Right atrium auricular region (tissue), 2 donors: ENCODE data around the gene LAYN. TPM values are rescaled to one million over a fixed set of nuclear protein-coding genes. Genes with fewer than 3 reads are reported as not detected.

ENCODE experiments used
- DNase-seq: peaks from one replicate; pipeline ENCODE4 v3.0.0-alpha.2; 2019; ENCODE audit warnings: low spot score
- H3K27ac ChIP-seq, 2 donors: fragments of 200-600 bp; sonication (generic); 1 replicate in 1 of 2; 2 replicates in 1 of 2; pipeline ENCODE4 v1.5.1; 2016 to 2019
- H3K27me3 ChIP-seq, 2 donors: fragments of 200-600 bp; sonication (generic); one replicate each; pipeline versions ENCODE4 v1.5.1 to v1.6.0; 2017 to 2019
- H3K36me3 ChIP-seq: fragments of 200-600 bp; sonication (generic); one replicate; pipeline ENCODE4 v1.5.1; 2016
- H3K4me1 ChIP-seq, 2 donors: fragments of 200-600 bp; sonication (generic); one replicate each; pipeline versions ENCODE4 v1.5.1 to v1.6.0; 2017 to 2019
- H3K4me3 ChIP-seq, 2 donors: fragments of 200-600 bp; sonication (generic); 1 replicate in 1 of 2; 2 replicates in 1 of 2; pipeline ENCODE4 v1.5.1; 2017 to 2019; ENCODE audit warnings: mild to moderate bottlenecking in 1 of 2, moderate library complexity in 1 of 2
- H3K9me3 ChIP-seq, 2 donors: fragments of 200-600 bp; sonication (generic); one replicate each; pipeline ENCODE4 v1.5.1; 2019
- total RNA-seq, 2 donors: library from RNA; depleted of rRNA; stranded (reverse); fragments of >200 nt; gene quantifications; one replicate each; pipeline ENCODE4 v1.1.0, GENCODE V29; 2016
- TF ChIP-seq, protein P1 (sequence below), 2 donors: fragments of 200-600 bp; sonication (generic); IDR thresholded peaks; one replicate each; pipeline ENCODE4 v1.5.1; 2019; ENCODE audit warnings: antibody characterized with exemption in 2 of 2

The LAYN gene
- total RNA-seq, 2 donors from 2014 or later: 5.9 to 12.3 TPM

GRCh38 chr11:111598148-111598547 lies 57.6 kb downstream of the LAYN start:
- H3K4me1 ChIP-seq: peaks cover 0 to 15% of the 10 kb centered on the region in 2 donors
- no peaks in the 10 kb centered on the region for H3K9me3 ChIP-seq
- H3K36me3 ChIP-seq: no peaks in the 10 kb centered on the region
- no peaks in the 10 kb centered on the region for H3K27me3 ChIP-seq
- TF ChIP-seq, protein P1, sequence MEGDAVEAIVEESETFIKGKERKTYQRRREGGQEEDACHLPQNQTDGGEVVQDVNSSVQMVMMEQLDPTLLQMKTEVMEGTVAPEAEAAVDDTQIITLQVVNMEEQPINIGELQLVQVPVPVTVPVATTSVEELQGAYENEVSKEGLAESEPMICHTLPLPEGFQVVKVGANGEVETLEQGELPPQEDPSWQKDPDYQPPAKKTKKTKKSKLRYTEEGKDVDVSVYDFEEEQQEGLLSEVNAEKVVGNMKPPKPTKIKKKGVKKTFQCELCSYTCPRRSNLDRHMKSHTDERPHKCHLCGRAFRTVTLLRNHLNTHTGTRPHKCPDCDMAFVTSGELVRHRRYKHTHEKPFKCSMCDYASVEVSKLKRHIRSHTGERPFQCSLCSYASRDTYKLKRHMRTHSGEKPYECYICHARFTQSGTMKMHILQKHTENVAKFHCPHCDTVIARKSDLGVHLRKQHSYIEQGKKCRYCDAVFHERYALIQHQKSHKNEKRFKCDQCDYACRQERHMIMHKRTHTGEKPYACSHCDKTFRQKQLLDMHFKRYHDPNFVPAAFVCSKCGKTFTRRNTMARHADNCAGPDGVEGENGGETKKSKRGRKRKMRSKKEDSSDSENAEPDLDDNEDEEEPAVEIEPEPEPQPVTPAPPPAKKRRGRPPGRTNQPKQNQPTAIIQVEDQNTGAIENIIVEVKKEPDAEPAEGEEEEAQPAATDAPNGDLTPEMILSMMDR (IDR thresholded peaks at IDR 0.05): no peak
- no peak overlapping the region for H3K4me3 ChIP-seq
- no peak for DNase-seq
- no peak overlapping the region for H3K27ac ChIP-seq

DNA sequence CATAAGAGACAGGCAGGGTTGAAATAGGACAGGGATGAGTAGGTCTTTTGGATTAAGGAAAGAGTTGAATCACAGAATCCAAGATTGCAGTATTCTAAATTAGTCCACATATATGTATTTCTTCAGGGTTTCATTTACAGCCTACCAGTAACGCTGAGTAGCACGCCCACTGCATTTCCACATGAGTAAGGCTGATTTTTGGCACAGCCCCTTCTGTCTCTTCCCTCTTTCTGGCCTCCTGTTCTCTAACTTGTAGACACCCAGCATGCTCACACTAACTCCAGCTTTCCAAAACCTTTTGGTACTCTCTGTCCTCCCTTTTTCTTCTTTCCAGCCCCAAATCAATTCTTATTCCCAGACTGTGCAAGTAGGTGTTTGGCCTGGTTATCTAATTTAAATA lies 58.0 kb downstream of the LAYN start:
- Histone ChIP-seq H3K36me3 (no peaks in the 10 kb centered on the region), H3K9me3 (no peaks in the 10 kb centered on the region), H3K27ac (no peak overlapping the region), H3K27me3 (no peaks in the 10 kb centered on the region), H3K4me1 (peaks cover 0 to 15% of the 10 kb centered on the region in 2 donors), H3K4me3 (no peak overlapping the region)
- TF ChIP-seq, protein P1 (IDR thresholded peaks at IDR 0.05): no peak
- no peak for DNase-seq

- no peaks in the 10 kb centered on the region for H3K9me3 ChIP-seq
- no peaks in the 10 kb centered on the region for H3K27me3 ChIP-seq
- no peaks in the 10 kb centered on the region for H3K36me3 ChIP-seq
- peaks cover 0 to 38% of the 10 kb centered on the region in 2 donors for H3K4me1 ChIP-seq
- DNase-seq: no peak
- TF ChIP-seq, protein P1 (IDR thresholded peaks at IDR 0.05): no peak
- H3K27ac ChIP-seq: peak overlapping the region; percentile 94 to 100
- peak overlapping the region; percentile 56 to 98 for H3K4me3 ChIP-seq
These were observed 61.1 kb downstream of the LAYN start for GRCh38 chr11:111601636-111601978.

- DNase-seq: peak; percentile 94
These were observed 61.7 kb downstream of the LAYN start, which contains the start of gene SIK2 for GRCh38 chr11:111601979-111602864. Gene SIK2 (plus strand): TSS chr11:111602449. CDS start chr11:111602564, 115 bp downstream.

DNA sequence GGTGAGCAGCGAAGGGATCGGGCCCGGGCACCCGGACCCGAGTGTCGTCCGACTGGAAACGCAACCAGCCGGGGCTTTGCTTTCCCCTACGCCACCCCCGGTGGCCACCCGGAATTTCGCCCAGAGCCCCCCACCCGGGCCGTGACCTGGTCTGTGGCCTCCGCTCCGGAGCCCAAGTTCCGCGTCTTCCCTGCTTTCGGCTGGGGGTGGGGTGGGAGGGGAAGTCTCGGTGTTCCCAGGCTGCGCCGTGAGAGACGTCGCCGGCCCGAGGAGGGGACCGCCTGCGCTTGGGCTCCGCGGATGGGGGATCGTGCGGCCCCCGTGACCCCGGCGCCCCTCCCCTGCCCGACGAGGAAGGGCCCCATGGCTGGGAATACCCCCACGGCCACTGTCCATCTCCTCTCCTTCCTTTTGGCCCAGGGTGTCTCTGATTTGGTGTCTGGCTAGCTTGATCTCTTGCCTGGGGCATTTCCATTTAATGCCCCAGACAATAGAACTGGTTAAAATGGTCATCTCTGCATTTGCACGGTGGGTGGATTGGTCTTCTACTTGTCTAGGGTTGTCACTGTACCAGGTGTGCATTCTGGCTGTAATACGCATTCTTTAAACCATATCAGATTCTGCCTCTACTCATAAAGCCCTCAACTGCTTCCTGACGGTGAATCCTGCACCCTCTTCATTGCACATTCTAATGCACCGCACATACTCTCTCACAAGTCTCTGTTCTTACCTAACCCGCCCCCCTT lies 62.5 kb downstream of the LAYN start:
- Histone ChIP-seq H3K4me3 (peak overlapping the region; percentile 56 to 98), H3K27ac (peak overlapping the region; percentile 94 to 100), H3K9me3 (no peaks in the 10 kb centered on the region), H3K27me3 (no peaks in the 10 kb centered on the region), H3K36me3 (no peaks in the 10 kb centered on the region), H3K4me1 (peaks cover 0 to 40% of the 10 kb centered on the region in 2 donors)
- DNase-seq: no peak
- TF ChIP-seq, protein P1 (IDR thresholded peaks at IDR 0.05): no peak

More at GRCh38 chr11:111601979-111602864, 61.7 kb downstream of the LAYN start, which contains the start of gene SIK2:
- peak within 1 kb of the TSS; percentile 56 to 98 for H3K4me3 ChIP-seq
- peaks cover 0 to 43% of the 10 kb centered on the region in 2 donors for H3K4me1 ChIP-seq
- H3K9me3 ChIP-seq: no peaks in the 10 kb centered on the region
- H3K27ac ChIP-seq: peak within 1 kb of the TSS; percentile 94 to 100
- no peaks in the 10 kb centered on the region for H3K36me3 ChIP-seq
- no peaks in the 10 kb centered on the region for H3K27me3 ChIP-seq
- TF ChIP-seq, protein P1 (IDR thresholded peaks at IDR 0.05): peak; percentile 87 to 97
